ENCODE results near the gene CSNK1A1.
"Not testable (repeated sequence)": the region's sequence is repeated elsewhere in the genome, so short reads cannot be mapped to it uniquely, and the experiment has no call there.

Gene CSNK1A1

DNA sequence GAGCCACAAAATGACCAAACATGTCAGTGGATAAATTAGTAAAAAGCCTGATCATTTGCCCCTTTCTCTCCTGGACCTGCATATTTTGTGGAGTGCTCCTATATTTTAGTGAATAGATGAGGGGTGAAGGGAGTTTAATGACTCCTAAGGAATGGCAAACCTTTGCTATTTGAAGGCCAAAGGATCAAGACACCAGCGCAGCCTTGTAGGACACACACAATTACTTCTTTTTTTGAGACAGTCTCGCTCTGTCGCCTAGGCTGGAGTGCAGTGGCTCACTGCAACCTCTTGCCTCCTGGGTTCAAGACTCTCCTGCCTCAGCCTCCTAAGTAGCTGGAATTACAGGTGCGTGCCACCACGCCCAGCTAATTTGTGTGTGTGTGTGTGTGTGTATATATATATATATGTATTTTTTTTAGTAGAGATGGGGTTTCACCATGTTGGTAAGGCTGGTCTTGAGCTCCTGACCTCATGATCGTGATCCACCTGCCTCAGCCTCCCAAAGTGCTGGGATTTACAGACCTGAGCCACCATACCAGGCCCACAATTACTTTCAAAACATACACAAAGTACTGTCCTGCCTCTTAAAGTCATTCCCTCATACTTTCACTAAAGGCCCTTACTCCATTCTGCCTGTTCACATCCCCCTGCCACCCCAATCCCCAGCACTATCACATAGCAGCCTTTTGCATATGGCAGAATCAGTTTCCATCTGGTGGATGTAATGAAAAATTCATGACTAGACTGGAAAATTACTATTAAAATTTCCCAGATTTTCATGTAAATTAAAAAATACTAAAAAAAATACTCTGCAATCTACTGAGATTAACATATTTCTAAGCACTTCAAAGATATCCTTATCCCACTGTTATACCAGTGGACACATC lies 60.4 kb downstream of the CSNK1A1 start:
- no peak for DNase-seq (ENCODE audit: low spot score)

DNA sequence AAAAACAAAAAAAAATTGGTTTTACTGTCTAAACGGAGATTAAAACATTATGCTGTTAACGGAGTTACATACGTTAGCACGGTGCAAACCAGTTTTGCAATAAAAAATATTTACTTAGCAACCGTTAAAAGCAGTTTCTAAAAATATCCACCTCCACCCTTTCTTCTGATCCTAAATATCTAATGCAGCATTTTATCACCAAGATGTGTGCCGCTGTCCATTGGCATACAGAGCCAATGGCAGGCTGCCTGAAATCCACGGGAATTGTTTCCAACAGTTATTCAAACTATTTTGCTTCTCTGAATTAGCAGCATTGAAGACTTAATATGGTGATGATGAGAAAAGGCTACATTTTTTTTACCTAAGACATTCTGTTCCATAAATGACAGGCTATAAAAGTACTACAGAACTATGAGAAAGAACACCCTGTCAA lies 61.6 kb downstream of the CSNK1A1 start:
- no peak for DNase-seq (ENCODE audit: low spot score)

DNA sequence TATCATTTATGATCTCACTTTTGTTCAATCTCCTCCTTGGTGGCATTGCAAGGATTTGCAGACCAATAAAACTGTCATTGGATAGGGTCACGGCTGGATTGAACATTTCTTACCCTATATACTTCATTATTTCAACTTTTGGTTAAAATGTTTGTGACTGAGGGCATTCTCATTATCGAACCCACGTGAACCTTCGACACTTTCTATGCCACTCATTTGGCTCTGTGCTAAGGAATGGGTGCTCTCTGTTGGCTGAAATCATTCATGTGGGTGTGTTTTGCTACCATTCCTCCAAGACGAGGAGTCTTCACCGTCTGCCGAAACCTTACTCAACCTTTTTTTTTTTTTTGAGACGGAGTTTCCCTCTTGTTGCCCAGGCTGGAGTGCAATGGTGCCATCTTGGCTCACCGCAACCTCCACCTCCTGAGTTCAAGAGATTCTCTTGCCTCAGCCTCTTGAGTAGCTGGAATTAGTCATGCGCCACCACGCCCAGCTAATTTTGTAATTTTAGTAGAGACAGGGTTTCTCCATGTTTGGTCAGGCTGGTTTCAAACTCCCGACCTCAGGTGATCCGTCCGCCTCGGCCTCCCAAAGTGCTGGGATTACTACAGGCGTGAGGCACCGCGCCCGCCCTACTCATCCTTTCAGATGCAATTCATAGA lies 62.5 kb downstream of the CSNK1A1 start:
- DNase-seq (ENCODE audit: low spot score): no peak

DNA sequence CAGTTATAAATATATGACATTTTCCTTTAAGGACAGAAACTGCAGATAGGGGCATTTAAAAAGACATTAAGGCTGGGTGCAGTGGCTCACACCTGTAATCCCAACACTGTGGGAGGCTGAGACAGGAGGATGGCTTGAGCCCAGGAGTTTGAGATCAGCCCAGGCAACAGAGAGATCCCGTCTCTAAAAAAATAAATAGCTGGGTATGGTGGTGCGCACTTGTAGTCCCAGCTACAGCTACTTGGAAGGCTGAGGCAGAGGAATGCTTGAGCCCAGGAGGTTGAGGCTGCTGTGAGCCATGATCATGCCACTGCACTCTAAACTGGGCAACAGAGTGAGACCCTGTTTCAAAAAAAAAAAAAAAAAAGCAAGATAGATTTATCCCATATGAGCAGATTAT lies 63.6 kb downstream of the CSNK1A1 start:
- DNase-seq (ENCODE audit: low spot score): no peak

DNA sequence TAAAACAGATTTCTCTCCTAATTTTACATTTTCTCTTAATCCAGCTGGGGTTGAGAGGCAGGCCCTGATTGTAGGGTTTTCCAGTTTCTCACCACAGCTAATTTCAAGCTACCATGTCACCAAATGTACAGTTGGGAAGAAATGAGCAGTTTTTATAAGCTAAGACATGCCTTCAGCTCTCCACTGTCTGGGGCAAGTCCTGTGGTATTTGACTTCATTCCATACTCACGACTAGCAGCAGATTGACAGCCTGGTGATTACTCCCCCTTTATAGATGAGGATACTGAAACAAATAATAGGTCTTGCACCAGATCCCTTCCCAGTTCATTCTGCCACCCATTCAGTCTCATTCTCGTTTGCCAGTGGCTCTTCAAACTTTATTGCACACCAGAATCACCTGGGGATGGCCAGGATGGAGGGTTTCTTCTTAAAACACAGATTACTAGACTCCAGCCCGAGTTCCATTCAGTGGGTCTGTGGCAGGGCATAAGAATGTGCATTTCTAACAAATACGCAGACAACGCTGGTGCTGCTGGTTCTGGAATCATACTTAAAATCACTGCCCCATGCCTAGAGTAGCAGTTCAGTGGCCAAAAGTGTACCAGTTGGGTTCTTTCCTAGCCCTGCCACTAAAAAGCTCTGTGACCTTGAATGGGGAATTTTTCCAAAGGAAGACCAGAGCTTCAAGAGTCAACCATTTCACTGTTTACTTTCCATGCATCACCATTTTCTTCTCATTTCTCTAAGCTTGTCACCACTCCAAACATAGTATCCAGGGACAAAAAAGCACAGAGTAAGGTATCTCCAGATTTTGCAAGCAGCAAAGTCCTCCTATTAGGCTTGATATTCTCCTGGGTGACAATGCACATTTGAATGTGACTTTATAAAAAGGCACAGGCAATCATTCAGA lies 64.3 kb downstream of the CSNK1A1 start:
- DNase-seq (ENCODE audit: low spot score): no peak

DNA sequence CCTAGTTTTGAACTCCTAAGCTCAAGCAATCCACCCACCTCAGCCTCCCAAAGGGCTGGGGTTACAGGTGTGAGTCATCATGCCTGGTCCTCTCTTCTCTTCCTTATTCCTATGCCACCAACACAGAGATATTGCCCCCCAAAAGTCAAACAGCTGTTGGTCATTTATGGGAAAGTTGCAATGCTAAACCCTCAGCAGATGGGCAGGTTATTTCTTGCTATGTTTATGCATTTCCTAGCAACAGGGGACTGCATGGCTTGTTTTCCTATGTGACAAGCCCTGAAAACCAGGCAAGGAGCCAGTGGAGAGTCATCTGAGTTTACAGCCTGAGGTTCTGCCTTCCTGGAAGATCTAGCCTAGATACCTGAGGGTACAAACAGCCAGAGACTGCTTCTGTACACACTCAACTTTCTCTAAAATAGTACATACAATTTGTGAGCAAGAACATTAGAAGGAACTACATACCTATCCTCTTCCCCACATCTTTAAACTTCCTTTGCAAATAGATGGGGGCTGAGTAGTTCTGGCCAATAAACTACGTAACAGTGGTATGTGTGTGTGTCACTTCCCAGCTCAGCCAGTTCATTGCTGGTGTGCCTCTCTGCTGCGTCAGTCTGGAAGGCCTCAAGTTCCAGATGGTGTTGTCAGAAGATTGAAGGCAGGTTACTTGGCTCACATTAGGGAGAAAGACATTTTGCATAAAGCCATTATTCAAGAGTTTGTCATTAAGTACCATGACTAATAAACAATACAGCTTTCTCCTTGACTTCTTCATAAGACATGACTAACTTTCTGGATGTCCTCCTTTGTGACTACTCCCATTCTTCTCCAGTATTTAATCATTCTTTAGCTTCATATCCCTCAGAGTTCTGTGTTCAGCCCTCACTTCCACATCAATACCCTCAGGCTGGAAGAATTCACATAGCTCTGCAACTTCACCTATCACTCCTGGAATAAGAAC lies 65.3 kb downstream of the CSNK1A1 start:
- DNase-seq (ENCODE audit: low spot score): no peak

DNA sequence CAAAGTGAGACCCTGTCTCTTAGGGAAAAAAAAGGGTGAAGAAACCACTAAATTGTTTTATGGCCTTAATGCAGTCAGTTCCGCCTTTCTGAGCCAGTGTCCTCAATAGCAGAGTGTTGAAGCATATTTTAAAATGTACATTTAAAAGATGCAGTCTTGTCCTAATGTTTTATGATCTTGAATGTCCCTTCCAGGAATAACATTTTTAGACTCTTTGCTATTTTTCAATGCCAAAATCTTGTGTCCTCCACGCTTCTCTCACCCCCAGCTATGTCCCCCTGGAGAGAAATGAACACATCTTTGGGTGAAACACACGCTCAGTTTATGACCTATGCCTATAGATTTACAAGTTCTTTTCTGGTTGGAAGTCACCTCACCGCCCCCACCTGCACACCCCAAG lies 69.8 kb downstream of the CSNK1A1 start:
- no peak for DNase-seq (ENCODE audit: low spot score)

DNA sequence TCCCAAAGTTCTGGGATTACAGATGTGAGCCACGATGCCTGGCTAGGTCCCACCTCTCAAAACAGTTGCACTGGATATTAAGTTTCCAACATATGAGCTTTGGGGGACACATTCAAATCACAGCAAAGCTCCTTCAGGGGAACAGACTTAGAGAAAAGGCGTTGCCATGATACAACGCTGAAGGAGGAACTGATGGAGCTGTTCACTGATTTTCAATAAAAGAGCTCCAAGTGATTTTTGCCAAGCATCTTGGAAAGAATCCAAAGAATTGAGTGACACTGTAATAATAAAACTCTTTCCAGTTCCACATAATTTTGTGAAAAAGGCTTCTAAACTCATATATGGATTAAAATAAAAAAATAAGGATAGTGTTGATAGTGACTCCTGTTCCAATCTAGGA lies 72.5 kb downstream of the CSNK1A1 start:
- DNase-seq (ENCODE audit: low spot score): no peak

DNA sequence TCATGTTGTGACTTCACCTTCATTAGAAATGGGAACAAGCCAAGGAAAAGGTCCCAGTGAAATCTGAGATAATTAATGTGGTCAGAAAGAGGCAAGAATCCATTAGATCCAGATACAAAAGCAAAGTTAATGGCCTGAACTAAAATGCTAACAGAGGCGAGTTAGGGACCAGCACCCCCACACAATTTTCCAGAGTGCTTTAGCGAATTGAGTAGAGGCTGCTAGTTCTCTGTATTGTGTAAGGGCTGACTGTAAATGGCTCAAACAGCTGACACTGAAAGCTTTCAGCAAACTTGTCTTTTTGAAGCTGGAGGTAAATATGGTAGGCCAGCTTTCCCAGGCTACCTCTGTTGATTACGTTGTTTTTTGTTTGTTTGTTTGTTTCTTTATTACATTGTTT lies 75.5 kb downstream of the CSNK1A1 start:
- DNase-seq (ENCODE audit: low spot score): no peak

DNA sequence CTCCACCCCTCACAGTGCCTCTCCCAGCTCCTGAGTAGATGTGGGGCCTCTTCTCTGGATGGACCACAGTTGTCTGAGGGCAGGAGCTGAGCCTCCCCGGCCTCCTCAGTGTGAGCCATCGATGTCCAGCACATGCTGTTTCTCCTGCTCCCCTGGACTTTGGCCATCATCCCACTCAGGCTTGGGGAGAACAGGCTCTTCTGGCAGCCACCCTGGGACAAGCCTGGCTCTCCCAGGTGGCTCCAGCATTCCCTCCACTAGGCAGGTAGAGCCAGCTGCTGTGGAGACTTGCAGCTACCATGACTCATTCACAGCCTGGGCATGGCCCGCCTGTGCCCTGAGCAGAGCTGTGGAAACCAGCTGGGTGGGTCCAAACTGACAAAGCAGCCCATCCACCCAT lies 77.0 kb downstream of the CSNK1A1 start:
- DNase-seq (ENCODE audit: low spot score): no peak

DNA sequence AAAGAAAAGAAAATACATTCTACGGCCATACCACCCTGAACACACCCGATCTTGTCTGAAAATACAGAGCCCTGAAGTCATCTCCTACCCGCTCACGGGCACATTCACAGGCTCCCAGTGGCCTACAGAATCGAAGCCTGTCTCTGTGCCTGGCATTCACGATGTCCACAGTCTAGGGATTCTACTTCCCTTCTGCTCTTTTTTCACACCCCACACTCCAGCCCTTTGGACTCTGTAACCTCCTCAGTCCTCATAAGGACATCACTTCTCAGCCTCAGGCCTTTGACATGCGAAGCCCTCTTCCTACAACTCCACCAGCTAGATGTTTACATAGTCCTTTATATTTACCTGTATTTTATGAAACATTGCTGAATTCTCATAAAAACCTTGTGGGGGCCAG lies 77.8 kb downstream of the CSNK1A1 start:
- no peak for DNase-seq (ENCODE audit: low spot score)

DNA sequence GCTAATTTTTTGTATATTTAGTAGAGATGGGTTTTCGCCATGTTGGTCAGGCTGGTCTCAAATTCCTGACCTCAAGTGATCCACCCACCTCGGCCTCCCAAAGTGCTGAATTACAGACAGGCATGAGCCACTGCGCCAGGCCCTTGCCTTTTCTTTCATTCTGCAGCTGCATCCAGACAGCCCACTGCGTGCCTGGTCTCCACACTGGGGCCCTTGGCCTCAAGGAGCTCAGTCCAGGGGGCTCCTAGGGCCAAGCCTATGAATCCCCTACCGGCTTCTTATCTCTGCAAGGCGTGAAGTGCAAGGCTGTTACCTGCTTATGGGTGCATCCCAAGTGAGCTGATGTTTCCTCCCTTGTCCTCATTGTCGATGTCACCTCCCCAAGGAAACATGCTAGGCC lies 78.8 kb downstream of the CSNK1A1 start:
- DNase-seq (ENCODE audit: low spot score): no peak

DNA sequence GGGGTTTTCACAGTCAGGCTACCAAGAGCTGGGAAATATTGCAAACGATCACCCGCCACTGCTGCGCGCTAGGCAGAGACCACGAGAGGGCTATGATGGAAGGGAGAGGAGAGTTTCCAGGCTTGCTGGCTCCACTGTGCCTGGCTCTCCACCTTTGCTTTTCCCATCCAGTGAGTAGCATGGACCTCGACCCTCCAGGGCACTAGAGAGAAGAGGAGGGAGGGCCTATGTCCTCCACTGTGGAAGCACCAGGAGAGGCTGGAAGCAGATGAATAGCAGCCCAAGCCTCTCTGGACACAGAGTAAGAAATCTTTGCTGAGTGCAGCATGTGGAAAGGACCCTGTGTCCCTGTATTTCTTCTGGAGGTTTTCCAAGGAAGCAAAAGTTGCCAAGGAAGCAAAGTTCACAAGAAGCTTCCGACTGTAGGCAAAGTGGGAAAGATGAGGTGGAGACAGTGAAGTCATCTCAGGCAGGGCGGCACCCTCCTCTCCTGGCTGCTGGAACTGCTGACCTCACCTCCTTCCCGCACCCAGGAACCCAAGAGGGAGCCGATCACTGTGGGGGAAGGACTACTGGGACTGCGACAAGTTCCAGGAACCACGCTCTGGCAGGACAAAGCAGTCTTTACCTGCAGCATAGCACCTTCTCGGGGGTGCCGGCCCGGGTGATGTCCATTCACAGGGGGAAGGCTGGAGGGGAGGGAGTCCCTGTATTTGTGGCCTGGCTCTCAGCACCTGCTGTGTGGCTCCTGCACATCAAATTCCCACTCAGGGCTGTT lies 79.6 kb downstream of the CSNK1A1 start:
- no peak for DNase-seq (ENCODE audit: low spot score)

DNA sequence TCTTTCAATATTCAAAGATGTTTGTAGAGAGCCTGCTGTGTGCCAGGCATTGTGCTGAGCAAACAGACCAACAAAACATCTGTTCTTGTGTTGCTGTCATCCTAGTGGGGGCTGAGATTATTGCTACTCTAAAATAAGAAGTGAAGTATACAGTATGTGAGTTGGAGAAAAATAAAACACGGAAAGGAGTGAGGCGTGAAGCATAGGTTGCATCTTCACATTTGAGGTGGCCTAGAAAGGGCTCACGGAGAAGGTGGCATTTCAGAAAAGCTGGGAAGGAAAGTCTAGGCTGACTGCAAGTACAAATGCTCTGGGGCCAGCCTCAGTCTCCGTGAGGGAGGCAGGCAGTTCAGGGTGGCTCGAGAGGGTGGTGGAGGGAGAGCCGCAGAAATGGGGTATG lies 80.3 kb downstream of the CSNK1A1 start:
- no peak for DNase-seq (ENCODE audit: low spot score)

DNA sequence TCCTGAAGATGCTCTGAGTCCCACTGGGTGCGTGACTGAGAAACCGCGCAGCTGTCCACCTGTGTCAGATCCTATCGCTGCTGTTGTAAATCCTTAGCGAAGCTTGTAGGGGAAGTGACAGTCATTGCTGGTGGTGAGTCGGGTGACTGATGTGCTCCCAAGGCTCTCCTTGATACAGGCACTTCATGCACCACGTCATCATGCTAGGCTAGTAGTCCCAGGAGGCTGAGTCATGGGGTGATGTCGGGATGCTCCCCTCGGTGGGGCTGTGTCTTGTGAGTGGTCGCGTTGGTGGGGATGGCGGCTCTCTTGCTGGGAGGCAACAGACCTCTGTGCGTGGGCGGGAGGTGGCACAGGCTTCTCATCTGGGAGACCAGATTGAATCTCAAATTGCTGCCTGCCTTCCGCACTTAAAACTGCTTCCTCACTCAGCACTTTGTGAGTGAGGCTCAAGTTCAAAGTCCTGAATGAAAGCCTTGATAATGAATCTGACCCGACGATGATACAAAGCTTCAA lies 84.7 kb downstream of the CSNK1A1 start:
- no peak for DNase-seq (ENCODE audit: low spot score)

DNA sequence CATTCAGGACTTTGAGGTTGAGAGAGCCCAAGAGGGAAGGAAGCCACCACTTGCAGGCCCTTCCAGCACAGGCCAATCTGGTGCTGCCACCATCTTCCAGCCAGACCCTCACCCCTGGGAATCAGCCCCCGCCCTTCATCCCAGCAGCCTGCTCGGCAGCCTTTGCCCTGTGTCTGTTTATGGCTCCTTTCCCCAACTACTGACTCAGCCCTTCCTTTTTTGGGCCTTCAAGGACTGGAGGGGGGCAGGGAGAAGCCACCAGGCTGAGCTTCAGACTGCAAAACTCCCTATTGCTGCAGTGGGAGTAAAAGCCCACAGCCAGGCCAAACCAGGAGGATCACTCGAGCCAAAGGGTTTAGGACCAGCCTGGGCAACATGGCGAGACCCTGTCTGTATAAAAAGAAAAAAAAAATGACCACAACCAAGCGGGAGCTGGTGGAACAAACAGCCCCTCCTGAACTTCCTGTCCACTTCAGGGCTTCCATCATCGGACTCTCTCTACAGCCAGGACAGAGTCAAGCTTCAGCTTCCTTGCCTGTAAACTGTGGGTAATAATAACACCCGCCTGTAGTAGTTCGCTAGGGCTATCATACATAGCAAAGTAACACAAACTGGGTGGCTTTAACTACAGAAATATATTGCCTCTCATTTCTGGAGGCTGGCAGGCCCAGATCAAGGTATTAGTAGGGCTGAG lies 86.3 kb downstream of the CSNK1A1 start:
- DNase-seq (ENCODE audit: low spot score): no peak

DNA sequence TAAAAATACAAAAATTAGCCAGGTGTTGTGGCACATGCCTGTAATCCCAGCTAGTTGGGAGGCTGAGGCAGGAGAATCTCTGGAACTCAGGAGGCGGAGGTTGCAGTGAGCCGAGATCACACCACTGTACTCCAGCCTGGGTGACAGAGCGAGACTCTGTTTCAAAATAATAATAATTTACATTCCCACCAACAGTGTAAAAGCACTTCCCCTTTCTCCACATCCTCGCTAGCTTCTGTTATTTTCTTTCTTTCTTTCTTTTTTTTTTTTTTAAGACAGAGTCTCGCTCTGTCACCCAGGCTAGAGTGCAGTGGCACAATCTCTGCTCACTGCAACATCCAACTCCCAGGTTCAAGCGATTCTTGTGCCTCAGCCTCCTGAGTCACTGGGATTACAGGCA lies 89.3 kb downstream of the CSNK1A1 start:
- DNase-seq (ENCODE audit: low spot score): not testable (repeated sequence)

DNA sequence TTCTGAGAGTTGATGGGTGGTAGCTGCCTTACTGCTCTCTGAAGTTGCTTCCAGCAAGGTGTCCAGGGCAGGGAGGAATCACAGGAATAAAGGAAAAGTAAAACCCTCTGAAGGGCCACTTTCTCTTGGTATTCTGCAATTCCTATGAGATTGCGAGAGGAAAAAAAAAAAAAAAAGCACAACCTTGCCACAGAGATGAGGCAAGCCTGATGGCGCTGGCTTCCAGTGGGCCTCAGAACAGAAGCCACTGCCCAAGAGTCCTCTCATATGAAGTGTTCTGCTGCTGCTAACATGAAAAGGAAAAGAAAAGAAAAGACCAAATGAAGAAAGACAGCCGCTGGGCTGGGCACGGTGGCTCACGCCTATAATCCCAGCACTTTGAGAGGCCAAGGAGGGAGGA lies 91.3 kb downstream of the CSNK1A1 start:
- no peak for DNase-seq (ENCODE audit: low spot score)

DNA sequence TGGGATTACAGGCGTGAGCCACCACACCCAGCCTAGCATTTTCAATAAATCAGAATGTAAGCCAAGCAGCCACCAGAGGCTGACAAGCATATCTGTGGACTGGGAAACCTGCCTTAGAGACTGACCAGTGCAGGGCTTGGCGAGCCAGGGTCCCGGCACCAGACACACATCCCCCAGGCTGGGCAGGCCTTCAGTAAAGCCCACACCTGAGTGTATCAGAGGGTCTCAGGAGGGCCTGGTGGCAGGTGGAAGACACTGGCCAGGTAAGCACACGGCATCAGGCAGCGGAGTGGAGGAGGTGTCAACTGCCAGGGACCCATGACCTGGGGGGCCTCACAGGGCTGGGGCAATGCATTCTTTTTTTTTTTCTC lies 93.9 kb downstream of the CSNK1A1 start:
- DNase-seq (ENCODE audit: low spot score): peak; percentile 8
